Inflammatory macrophage treated with lipopolysaccharide for 4 hours (primary cell): Measurements from ENCODE around the gene CC2D1A.

Experiments
- DNase-seq: peaks from one replicate; pipeline ENCODE4 v3.0.0-alpha.2; 2020

The CC2D1A gene

DNA sequence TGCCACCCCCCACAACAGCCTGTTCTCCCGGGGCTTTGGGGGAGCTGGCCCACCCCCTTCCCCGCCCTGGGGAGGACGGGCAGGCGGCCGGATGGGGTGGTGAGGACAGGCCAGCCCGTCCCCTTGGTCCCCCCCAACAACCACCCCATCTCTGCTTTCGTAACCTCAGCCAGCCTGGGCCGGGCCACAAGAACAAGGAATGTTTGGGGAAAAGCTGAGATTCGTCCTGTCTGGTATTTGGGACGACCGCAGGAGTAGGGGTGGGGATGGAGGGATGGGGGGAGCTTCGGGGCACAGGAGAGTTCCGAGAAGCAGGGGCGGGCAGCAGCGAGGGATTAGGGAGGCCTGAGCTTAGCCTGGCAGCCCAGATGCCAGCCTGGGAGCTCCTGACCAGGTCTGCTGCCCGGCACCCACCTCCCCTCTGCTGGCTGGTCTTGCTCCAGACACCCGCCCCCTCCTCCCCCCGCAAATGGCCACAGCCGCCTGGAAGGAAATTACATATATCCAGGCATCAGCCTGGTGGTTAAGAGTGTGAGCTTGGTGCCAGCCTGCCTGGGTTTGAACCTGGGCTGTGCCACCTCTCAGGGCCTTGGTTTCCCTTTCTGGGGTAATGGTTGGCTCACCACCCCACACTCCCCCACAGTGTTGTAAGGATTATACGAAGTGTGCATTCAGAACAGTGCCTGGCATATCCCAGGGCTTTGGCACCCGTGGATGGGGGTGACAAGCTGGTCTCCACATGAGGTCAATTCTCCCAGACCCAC is 32.5 kb downstream of the CC2D1A start, which contains the start of gene PODNL1:
Gene PODNL1, minus strand, starts transcription at position 117 of the 764 bp plus-strand sequence. CDS start 236 bp downstream, outside the sequence.
- no peak for DNase-seq

DNA sequence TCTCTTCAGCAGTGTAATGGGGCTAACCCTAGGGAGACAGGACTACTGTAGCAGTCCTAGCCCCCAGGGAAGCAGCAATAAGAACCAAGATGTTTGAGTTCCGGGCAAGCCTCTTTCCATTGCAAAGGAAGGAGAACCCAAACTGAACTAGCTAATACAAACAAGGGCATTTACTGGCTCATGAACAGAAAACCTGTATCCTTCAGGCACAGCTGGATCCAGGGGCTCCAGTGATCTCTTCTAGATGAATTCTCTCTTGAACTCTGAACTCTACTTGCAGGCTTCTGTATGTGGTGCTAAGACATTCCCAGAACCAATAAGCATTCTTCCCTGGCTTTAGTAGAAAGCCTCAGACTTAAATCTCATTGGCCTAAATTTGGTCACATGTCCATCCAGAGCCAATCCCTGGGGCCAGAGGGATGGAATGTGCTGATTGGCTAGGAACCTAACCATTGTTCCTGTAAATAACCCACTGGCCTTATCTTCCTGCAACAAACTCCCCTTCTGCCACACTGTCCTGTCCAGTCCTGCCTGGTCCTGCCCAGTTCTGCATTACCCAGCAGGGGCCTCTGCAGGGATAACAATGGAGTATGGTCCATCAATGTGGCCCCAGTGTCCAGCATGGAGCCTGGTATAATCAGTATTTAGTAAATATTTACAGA is 36.2 kb downstream of the CC2D1A start:
- DNase-seq: no peak

DNA sequence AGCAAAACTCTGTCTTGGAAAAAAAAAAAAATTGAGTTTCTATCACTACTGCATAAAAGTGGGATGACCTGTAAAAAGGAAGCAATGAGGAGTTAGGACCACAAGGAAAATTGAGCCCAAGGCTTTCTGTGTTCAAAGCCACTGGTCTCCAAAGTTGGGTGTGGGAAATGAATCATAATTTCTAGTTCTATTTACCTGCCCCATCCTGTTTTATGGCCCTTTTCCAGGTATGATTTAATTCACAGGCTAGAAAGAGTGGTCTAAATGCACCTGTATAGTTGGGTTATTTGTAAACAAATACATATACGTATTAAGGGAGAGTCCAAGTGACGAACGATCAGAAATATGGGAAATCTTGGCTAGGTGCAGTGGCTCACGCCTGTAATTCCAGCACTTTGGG is 40.4 kb downstream of the CC2D1A start:
- no peak for DNase-seq

DNA sequence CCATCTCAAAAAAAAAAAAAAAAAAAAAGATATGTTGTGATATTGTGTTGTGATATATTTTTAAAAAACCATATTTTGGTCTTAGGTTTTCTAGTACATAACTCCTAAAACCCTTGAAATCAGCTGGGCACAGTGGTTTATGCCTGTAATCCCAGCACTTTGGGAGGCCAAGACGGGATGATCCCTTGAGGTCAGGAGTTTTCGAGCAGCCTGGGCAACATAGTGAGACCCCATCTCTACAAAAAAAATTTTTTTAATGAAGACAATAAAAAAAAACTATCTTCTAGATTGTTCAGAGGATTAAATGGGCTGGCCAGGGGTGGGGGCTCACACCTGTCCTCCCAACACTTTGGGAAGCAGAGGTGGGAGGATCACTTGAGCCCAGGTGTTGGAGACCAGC is 45.0 kb downstream of the CC2D1A start:
- no peak for DNase-seq

DNA sequence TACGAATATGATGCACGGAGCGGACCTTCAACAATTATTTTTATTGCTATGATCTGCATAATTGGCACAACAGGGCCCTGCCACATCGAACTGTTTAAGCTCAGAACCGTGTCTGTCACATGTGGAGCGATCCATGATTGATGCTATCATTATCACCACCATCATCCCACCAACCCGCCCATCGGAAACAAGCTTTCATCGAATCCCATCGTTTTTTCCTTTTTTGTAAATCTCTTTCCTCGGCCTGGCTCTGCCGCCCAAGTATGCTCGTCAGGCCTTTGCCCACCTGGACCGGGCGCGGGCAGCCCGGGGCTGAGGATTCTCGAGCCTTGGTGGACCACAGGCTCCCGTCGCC is 45.8 kb downstream of the CC2D1A start:
- no peak for DNase-seq

DNA sequence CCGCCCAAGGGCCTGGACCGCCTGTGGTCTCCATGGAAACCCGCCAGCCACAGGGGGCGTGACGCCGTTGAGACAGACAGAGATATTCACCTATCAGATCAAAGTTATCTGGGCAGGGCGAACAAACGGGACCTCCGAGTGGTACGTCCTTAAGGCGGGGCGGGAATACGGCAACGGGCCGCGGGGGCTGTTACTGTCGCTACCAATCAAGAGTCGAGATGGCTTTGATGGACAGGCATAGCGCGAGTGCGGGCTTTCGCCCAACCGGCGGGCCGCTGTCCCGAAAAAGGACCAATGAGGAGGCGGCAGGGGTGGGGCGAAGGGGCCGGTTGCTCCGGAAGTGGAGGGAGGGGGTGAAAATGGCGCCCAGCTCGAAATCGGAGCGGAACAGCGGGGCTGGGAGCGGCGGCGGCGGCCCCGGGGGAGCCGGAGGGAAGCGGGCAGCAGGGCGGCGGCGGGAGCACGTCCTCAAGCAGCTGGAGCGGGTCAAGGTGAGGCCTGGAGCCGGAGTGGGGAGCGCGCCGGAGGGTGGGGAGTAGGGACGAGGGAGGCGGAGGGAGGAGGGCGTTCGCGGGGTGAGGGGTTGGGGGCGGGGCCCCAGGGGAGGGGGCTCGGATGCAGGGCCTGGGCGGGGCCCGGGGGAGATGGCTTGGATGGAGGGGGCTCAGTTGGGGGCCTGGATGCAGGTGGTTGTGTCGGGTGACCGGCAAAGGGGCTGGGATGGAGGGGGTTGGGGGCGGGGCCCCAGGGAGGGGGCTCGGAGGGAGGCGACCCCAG is 46.3 kb downstream of the CC2D1A start, which contains the start of gene DCAF15:
Gene DCAF15, plus strand, starts transcription at position 356 of the 777 bp plus-strand sequence. Its CDS starts 4 bp downstream, at position 360.
- peak; percentile 100 for DNase-seq

DNA sequence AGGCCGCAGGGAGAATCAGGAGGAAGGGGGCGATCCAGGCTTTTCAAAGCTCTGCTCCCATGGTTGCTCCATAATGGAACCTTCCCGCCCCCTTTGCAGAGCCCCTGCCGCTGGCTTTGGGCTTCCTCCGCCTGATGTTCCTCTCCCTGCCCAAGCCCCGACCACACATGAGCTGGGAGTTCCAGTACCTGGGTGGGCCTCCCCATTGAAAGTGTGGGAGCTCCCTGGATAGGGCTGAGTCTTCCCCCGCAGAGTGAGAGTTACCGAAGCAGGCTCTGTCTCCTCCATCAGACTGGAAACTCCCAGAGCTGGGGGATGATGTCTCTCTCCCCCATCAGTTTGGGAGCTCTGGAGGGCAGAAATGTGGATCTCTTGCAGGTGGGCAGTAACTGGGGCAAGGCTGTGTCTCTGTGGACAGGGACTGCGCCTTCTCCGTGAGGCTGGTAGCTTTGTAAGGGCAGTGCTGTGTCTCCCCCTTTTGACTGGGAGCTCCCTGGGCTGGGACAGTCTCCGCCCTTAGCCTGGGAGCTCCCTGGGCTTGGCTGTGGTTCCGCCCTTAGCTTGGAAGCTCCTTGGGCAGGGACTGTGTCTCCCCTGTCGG is 47.0 kb downstream of the CC2D1A start:
- peak; percentile 19 for DNase-seq

DNA sequence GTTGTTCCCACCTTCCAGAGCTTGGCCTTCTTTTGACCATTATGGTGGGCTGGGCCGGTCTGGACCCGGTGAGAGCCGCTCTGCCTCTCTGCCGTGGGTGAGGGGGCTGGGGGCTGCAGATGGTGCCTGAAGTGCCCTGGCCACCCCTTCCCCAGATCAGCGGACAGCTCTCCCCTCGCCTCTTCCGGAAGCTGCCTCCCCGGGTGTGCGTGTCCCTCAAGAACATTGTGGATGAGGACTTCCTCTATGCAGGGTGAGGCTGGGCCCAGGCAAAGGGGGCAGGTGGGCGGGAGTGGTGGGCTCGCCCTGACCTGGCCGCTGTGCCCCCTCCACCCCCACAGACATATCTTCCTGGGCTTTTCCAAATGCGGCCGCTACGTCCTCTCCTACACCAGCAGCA is 48.2 kb downstream of the CC2D1A start:
- no peak for DNase-seq

DNA sequence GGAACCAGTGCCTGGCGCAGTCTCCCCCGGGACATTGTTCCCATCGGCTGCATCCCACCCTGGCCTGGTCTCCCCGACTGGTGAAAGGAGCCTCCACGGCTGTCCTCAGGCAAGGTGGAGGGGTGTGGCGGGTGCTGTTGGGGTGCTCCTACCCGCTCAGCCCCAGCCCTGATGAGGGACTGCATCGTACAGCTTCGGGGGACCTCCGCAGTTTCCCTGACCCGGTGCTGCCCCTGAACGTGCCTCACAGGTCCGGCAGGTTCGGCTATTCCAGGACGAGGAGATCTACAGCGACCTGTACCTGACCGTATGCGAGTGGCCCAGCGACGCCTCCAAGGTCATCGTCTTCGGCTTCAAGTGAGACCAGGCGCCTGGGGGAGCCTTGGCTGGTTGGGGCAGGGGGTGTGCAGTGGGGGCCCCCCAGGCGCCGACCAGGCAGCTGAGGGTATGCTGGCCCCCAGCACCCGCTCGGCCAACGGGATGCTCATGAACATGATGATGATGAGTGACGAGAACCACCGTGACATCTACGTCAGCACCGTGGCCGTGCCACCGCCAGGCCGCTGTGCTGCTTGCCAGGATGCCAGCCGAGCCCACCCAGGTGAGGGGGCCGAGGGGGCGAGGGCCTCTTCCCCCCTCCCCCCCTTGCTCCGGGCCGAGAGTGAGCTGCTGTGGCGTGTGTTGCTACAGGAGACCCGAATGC is 49.8 kb downstream of the CC2D1A start:
- DNase-seq: no peak

DNA sequence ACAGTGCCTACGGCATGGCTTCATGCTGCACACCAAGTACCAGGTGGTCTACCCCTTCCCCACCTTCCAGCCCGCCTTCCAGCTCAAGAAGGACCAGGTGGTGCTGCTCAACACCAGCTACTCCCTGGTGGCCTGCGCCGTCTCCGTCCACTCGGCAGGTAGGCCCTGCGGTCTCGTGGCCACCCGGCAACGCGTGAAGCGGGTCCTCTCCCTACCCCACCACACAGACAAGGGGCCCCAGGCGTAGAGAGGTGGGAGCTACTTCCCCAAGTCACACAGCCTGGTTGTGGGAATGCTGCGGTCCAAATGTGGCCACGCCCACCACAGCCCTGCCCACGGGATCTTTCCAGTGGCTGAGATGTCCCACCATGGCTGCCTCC is 50.4 kb downstream of the CC2D1A start:
- DNase-seq: no peak

DNA sequence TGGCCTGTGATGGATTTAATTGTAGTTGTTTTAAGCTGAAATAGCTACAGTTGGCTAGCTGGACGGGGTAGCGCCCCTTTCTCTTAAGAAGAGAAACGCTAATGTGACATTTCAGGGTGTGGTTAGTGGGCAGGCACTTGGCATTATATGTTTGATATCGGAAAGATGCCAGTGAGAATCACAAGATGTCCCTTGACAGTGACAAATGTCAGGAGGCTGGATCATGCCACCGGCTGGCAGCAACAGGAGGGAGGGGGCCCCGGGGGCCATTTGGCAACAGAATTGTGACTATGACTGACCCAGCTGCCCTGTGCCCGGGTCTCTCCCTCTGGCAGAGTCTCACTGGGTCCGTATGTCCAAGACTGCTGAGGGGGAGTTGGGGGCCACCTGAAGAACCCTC is 51.0 kb downstream of the CC2D1A start:
- no peak for DNase-seq

DNA sequence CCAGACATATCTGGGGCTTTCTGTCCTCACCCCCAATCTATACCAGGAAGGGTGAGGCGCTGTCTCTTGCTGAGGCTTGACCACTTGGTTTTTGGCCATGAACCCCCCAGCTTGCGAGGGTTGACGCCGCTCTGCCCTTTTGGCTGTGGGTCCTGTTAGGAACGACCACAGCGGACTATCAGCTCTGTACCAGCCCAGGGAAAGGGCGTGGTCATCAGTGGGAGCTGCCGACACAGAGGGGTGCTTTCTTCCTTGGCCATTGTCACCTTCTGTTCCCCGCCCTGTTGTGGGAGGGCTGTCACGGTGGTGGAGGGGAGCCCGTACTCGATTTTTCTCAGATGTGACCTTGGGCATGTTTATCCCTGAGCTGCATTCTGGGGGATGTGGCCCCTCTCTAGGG is 52.0 kb downstream of the CC2D1A start:
- no peak for DNase-seq

DNA sequence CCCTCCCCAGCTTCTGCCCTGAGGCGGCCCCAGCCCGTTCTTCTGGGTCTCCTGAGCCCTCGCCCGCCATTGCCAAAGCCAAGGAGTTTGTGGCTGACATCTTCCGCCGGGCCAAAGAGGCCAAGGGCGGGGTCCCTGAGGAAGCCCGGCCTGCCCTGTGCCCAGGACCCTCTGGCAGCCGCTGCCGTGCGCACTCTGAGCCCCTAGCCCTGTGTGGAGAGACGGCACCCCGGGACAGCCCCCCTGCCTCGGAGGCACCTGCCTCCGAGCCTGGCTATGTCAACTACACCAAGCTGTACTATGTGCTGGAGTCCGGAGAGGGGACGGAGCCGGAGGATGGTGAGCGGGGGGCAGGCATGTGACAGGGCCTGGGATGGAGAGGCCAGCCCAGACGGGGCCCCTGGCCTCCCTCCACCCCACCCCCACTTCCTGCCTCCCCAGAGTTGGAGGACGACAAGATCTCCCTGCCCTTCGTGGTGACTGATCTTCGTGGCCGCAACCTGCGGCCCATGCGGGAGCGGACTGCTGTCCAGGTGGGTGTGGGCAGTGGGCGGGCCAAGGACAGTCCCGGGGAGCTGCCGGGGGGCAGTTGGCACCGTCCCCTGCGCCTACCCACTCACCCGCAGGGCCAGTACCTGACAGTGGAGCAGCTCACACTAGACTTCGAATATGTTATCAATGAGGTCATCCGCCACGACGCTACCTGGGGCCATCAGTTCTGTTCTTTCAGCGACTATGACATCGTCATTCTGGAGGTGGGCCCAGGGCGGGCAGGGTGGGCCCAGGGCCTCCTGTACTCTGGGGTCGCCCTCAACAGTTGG is 53.4 kb downstream of the CC2D1A start:
- DNase-seq: no peak

DNA sequence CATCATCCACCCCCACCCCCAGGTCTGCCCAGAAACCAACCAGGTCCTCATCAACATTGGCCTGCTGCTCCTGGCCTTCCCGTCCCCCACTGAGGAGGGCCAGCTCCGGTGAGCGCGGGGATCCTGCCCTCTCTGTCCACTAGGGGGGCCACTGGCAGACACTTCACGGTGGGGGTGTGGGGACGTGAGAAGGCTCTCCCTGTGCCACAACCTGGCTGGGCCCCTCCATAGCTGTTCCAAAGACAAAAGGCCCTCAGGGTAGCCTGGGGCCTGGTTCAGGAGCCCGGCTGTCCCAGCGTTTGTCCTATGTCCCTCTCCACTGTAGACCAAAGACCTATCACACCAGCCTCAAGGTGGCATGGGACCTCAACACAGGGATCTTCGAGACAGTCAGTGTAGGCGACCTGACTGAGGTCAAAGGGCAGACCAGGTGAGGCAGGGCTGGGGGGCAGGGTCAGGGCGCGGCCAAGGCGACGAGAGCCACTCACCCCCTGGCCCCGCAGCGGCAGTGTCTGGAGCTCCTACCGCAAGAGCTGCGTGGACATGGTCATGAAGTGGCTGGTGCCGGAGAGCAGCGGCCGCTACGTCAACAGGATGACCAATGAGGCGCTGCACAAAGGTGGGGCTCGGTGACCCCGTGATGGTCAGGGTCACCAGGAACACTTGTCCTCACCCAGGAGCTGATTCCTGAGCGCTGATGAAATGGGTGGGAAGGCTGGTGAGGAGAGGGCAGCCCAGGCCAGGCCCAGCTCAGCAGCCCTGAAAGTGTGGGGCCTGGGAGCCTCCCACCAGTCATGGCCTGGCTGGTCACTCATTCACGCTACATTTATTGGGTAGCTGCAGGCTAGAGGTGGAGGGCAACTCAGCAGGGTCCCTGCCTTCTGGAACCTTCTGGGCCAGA is 54.2 kb downstream of the CC2D1A start:
- DNase-seq: no peak

DNA sequence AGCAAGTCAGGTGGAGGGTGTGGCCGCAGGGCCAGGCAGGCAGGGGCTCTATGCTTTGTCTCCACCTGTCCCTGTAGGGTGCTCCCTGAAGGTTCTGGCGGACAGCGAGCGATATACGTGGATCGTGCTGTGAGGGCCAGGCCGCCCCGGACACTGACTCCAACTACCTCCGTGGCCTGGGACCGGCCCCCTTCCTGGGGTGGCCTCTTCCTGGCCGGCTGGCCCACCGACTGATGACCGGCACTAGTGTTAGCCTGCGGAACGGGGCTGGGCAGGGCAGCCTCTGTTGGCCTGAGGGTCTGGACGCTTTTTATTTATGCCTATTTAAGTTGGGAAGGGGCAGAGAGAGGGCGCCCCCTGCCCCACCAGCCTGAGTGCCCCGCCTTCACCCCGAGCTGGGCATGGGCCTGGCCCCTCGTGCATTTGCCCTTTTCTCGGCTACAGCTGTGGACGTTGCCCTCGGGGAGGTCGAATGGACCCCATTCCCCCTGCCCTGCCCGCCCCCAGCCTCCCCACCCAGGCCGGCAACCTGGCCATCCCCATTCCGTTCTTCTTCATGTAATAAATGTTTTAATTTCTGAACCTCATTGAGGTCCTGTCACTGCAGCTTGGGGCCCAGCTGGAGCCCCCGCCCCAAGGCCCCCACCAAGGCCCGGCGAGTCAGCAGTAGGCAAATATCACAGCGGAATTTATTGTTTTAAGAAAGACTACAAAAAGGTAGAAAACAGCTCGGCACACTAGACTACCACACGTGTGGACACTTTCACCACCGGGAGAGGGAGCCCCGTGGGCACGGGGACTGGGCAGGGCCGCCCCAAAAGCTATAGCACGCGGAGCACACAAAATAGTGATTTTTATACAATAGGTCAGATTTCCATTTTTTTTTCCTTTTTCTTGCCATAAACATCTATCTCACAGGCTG is 55.1 kb downstream of the CC2D1A start:
- DNase-seq: no peak

DNA sequence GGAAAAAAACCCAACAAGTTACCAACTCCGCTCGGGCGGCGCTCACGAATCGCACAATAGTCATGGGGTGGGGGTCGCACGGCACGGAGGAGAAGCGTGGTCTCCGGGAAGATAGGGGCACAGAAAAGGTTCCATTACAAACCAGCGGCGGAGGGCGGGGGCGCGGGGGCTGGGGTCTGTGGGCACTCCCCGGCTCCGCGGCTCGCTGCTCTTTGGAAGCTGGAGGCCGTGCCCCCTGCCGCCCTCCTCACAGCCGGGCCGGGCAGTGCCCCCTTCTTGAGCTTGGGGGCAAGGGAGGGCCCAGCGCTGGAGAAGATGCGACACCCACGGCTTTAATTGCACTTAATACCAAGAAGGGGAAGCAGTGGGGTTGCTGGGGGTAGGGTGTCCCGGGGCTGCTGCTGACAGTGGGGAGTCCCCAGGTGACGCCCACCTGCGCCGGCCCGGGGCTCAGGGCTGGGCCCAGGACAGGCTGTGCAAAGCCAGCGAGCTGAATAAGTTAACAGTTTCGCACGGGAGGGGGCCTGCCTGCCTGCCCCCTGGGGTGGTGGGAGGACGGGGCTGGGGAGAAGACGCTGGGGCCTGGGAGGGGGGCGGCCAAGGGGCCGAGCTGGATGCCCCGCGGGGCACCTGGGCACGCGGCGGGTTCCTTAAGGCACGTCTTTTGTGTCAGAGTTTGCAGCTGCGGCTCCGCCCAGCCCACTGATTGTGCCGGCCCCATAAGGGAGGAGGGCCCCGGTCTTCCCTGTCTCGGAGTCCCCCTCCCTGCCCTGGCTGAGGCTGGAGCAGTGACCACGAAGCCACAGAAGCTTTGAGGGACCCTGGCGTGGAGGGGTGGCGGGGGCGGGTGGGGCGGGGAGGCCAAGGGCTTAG is 56.1 kb downstream of the CC2D1A start:
- DNase-seq: no peak

DNA sequence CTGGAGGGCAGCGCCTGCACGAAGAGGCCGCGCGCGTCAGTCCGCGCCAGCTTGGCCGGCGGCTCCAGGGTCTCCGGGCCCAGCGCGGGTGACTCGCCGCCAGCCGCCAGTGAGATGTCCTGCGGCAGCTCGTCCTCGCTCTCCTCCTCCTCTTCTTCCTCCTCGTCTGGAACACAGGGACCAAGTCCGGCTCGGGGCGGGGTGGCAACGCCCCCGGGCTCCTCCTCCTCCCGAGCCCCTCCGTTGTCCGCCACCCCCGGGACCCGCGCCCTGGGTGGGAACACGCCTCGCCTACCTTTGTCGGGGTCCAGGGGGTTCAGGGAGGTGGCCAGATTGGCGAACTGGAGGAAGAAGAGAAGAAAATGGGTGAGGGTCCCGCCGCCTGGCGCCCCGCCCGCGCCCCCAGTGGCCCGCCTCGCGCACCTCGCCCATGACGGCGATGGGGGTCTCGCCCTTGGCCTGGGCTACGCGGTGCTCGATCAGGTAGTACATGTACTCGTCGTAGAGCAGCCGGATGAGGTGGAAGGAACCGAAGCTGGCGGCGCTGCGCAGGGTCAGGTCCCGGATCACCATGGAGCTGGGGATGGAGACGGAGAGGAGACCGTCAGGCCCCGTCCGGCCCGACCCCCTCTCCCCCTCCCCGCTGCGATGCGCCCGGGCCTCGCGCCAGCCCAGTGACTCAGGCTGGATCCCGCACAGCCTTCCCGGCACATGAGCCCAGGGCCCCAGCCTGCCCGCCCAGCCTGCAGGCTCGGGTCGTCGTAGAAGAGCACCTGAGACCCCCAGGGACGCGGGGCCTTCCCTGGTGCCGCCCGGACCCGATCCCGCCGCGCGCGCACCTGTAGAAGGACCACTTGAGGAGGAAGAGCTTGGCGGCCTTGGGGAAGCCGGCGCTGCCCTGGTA is 57.0 kb downstream of the CC2D1A start:
- DNase-seq: no peak
